Stimulated activated effector memory CD8-positive, alpha-beta T cell treated with anti-CD3 and anti-CD28 coated beads, Interleukin-12 subunit alpha, Interleukin-12 subunit beta, amount 100 ng/mL, for 72 hours (primary cell): ENCODE data around the gene CSN2.

ENCODE experiments used
- ATAC-seq: fragments of 150-1000 bp; cut with Tn5 transposase; 2 replicates; pipeline ENCODE4 v1.10.0; 2021
- DNase-seq, 2 donors: peaks; one replicate each; pipeline ENCODE4 v3.0.0; 2021 to 2022; ENCODE audit warnings: low spot score in 2 of 2
- H3K27ac Mint-ChIP-seq: one replicate; pipeline ENCODE4 v1.8.0; 2022; ENCODE audit warnings: mild to moderate bottlenecking, mixed read lengths
- H3K36me3 Mint-ChIP-seq: one replicate; pipeline ENCODE4 v1.8.0; 2022; ENCODE audit warnings: mild to moderate bottlenecking, mixed read lengths
- H3K4me1 Mint-ChIP-seq: one replicate; pipeline ENCODE4 v1.8.0; 2022; ENCODE audit warnings: mixed read lengths
- H3K4me3 Mint-ChIP-seq: one replicate; pipeline ENCODE4 v1.8.0; 2022; ENCODE audit warnings: mild to moderate bottlenecking, mixed read lengths
- H3K9me3 Mint-ChIP-seq: one replicate; pipeline ENCODE4 v1.8.0; 2022; ENCODE audit warnings: mixed read lengths

Gene CSN2

GRCh38 chr4:69965628-69966027 lies at the start of gene CSN2:
CSN2 (minus strand) TSS chr4:69965728; CDS start chr4:69960995, 4,733 bp downstream.
- Mint-ChIP-seq H3K36me3 (no peaks in the 10 kb centered on the region), H3K4me3 (no peak within 1 kb of the TSS), H3K9me3 (peaks cover 10% of the 10 kb centered on the region), H3K27ac (no peak within 1 kb of the TSS), H3K4me1 (no peaks in the 10 kb centered on the region)
- no peak for DNase-seq
- no peak for ATAC-seq

DNA sequence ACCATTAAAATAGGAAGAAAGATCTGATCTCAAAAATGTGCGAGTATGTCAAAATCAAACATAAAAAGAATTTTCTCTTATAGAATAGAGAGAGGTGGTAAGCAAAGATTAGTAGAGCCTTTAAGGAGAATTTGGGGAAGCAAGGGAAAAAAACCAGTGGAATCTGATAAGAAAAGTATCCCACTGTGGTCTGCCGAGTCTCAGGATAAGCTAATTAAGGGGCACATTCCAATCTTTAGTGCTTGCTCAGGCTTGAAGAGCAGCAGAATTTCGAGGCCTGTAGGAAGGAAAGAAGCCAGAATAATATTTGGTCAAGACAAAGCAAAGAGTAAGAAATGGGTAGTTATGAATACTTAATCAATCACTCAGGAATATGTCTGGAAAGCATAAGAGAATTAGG lies 43.2 kb upstream of the CSN2 start:
- Mint-ChIP-seq H3K36me3 (no peaks in the 10 kb centered on the region), H3K4me1 (no peaks in the 10 kb centered on the region), H3K4me3 (no peak overlapping the region), H3K9me3 (peaks cover 14% of the 10 kb centered on the region), H3K27ac (no peak overlapping the region)
- ATAC-seq (no peak), DNase-seq (no peak)

- Mint-ChIP-seq H3K27ac (no peak overlapping the region), H3K4me3 (no peak overlapping the region), H3K4me1 (no peaks in the 10 kb centered on the region), H3K9me3 (peaks cover 6% of the 10 kb centered on the region), H3K36me3 (no peaks in the 10 kb centered on the region)
- DNase-seq = no peak
- ATAC-seq = no peak
These were observed 37.0 kb upstream of the CSN2 start for GRCh38 chr4:70002507-70002906.

DNA sequence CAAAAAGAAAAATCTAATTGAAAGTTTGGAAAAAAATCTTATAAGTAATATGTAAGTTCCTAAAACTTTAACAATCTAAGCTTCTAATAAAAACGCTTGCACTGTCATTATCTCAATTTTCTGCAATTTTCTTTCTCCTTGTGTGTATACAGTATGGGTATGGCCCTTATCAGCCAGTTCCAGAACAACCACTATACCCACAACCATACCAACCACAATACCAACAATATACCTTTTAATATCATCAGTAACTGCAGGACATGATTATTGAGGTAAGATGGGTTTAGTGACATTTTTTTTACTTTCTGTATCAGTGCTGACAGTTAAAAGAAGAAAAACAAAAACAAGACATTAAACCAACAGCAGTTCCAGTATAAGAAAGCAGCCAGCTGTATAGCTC lies 35.2 kb upstream of the CSN2 start:
- Mint-ChIP-seq H3K4me1 (no peaks in the 10 kb centered on the region), H3K4me3 (no peak overlapping the region), H3K9me3 (peaks cover 6% of the 10 kb centered on the region), H3K27ac (no peak overlapping the region), H3K36me3 (no peaks in the 10 kb centered on the region)
- DNase-seq = no peak
- no peak for ATAC-seq

- Mint-ChIP-seq H3K4me1 (no peaks in the 10 kb centered on the region), H3K9me3 (peaks cover 4% of the 10 kb centered on the region), H3K27ac (no peak overlapping the region), H3K4me3 (no peak overlapping the region), H3K36me3 (no peaks in the 10 kb centered on the region)
- DNase-seq (no peak), ATAC-seq (peak; percentile 40)
These were observed 33.9 kb upstream of the CSN2 start for GRCh38 chr4:69999420-69999819.

DNA sequence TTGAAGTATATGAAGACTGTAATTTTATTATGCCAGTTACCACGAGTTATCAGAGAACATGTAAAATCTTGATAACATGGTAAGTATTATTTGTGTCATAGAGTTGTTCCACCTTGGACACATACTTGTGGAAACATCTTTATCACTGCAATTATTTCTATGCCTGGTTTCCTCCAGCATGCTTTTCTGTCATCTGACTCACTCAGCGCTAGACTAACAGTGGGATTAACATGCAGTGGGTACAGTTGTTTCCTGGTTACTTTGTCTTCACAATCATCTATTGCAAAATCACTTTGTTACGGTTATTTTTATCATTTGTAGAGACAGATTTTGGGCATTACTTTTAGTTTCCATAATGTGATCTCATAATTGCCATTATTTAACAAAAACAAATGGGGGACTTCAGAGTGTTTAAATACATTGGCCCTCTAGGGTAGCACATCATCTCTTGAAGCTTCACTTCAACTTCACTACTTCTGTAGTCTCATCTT lies 30.0 kb upstream of the CSN2 start, which contains the start of gene STATH:
STATH (plus strand) TSS at position 441 of the 491 bp plus-strand sequence. CDS start 2,472 bp downstream, outside the sequence.
- Mint-ChIP-seq H3K9me3 (peaks cover 12% of the 10 kb centered on the region), H3K4me3 (no peak within 1 kb of the TSS), H3K4me1 (no peaks in the 10 kb centered on the region), H3K27ac (no peak within 1 kb of the TSS), H3K36me3 (no peaks in the 10 kb centered on the region)
- DNase-seq (no peak), ATAC-seq (no peak)

DNA sequence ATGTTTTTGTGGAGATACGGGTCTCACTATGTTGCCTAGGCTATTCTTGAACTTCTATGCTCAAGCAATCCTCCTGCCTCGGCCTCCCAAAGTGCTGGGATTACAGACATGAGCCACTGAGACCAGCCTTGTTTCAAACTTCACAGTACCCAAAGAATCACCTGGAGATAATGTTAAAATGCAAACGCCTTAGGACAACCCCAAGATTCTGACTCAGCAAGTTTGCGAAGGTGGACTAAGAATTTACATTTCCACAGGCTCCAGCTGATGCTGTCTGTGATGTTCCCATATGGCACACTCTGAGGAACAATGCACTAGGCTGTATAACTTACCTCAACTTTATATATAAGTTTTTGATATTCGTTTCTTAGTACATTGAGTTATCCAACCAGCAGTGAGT lies 29.3 kb upstream of the CSN2 start:
- peaks cover 12% of the 10 kb centered on the region for H3K9me3 Mint-ChIP-seq
- H3K4me1 Mint-ChIP-seq = no peaks in the 10 kb centered on the region
- no peak overlapping the region for H3K4me3 Mint-ChIP-seq
- ATAC-seq (no peak), DNase-seq (no peak)
- H3K27ac Mint-ChIP-seq = no peak overlapping the region
- H3K36me3 Mint-ChIP-seq = no peaks in the 10 kb centered on the region

GRCh38 chr4:69991016-69991415 lies 25.5 kb upstream of the CSN2 start:
- ATAC-seq (no peak), DNase-seq (no peak)
- no peak overlapping the region for H3K4me3 Mint-ChIP-seq
- peaks cover 9% of the 10 kb centered on the region for H3K9me3 Mint-ChIP-seq
- H3K36me3 Mint-ChIP-seq = no peaks in the 10 kb centered on the region
- H3K4me1 Mint-ChIP-seq = no peaks in the 10 kb centered on the region
- no peak overlapping the region for H3K27ac Mint-ChIP-seq

- no peaks in the 10 kb centered on the region for H3K4me1 Mint-ChIP-seq
- DNase-seq (no peak), ATAC-seq (no peak)
- H3K36me3 Mint-ChIP-seq = no peaks in the 10 kb centered on the region
- H3K27ac Mint-ChIP-seq = no peak overlapping the region
- no peaks in the 10 kb centered on the region for H3K9me3 Mint-ChIP-seq
- no peak overlapping the region for H3K4me3 Mint-ChIP-seq
These were observed 21.1 kb upstream of the CSN2 start for GRCh38 chr4:69986663-69987062.

- H3K4me3 Mint-ChIP-seq = no peak overlapping the region
- no peaks in the 10 kb centered on the region for H3K36me3 Mint-ChIP-seq
- H3K27ac Mint-ChIP-seq = no peak overlapping the region
- H3K9me3 Mint-ChIP-seq = no peaks in the 10 kb centered on the region
- peak; percentile 21 for ATAC-seq
- DNase-seq = no peak
- no peaks in the 10 kb centered on the region for H3K4me1 Mint-ChIP-seq
These were observed 18.5 kb upstream of the CSN2 start for GRCh38 chr4:69984030-69984443.

GRCh38 chr4:69977582-69977981 lies 12.1 kb upstream of the CSN2 start:
- Mint-ChIP-seq H3K36me3 (no peaks in the 10 kb centered on the region), H3K27ac (no peak overlapping the region), H3K4me1 (no peaks in the 10 kb centered on the region), H3K4me3 (no peak overlapping the region), H3K9me3 (peaks cover 6% of the 10 kb centered on the region)
- no peak for ATAC-seq
- no peak for DNase-seq

DNA sequence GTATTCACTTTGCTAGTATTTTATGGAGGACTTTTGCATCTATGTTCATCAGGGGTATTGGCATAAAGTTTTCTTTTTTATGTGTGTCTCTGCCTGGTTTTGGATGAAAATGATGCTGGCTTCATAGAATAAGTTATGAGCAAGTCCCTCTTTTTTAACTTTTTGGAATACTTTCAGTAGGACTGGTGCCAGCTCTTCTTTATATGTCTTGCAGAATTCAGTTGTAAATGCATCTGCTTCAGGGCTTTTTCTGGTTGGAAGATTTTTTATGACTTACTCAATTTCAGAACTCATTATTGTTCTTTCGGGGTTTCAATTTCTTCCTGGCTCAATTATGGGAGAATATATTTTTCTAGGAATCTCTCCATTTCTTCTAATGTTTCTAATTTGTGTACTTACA lies 9.1 kb upstream of the CSN2 start:
- Mint-ChIP-seq H3K27ac (no peak overlapping the region), H3K4me1 (no peaks in the 10 kb centered on the region), H3K36me3 (no peaks in the 10 kb centered on the region), H3K9me3 (peaks cover 6% of the 10 kb centered on the region), H3K4me3 (no peak overlapping the region)
- DNase-seq (no peak), ATAC-seq (no peak)

DNA sequence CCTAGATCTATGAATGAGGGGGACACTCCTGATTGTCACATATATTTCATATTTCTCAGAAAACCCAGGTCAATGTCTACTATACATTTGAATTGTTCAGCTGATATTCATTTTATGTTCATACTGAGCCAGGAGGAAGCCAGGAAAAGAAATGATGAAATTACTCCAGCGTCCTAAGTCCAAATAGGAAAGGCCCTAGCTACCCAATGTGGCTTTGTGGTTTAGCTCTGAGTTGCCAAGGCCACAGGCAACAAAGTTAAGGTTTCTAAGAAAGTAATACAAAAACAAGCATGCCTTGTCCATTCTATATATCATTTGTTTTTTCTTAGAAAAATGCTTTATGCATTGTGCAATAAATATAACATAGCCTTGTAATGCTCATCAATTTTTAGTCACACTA lies 4.5 kb upstream of the CSN2 start:
- no peaks in the 10 kb centered on the region for H3K4me1 Mint-ChIP-seq
- H3K27ac Mint-ChIP-seq = no peak overlapping the region
- H3K36me3 Mint-ChIP-seq = no peaks in the 10 kb centered on the region
- H3K9me3 Mint-ChIP-seq = peaks cover 8% of the 10 kb centered on the region
- no peak for ATAC-seq
- no peak overlapping the region for H3K4me3 Mint-ChIP-seq
- DNase-seq = no peak

GRCh38 chr4:69957209-69957608 lies 8.3 kb downstream of the CSN2 start:
- Mint-ChIP-seq H3K36me3 (no peaks in the 10 kb centered on the region), H3K27ac (no peak overlapping the region), H3K4me3 (no peak overlapping the region), H3K9me3 (peaks cover 6% of the 10 kb centered on the region), H3K4me1 (no peaks in the 10 kb centered on the region)
- ATAC-seq (no peak), DNase-seq (no peak)

DNA sequence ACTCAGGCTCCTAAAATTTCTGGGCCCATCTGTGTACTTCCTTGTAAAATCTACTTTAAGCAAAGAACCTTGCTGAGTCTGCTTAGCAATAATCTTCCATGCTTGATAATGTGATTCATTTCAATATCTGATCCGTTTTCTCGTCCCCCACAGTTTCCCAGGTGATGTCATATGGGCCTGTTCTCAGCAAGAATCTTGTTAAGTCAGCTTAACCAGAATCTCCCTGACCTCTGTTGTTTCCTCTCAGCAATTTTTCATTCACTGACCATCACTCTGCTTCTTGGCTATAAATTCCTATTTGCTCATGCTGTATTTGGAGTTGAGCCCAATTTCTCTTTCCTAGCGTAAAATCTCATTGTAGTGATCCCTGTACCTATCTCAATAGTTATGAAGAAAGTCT lies 13.9 kb downstream of the CSN2 start:
- Mint-ChIP-seq H3K27ac (no peak overlapping the region), H3K36me3 (no peaks in the 10 kb centered on the region), H3K9me3 (peaks cover 14% of the 10 kb centered on the region), H3K4me1 (no peaks in the 10 kb centered on the region), H3K4me3 (no peak overlapping the region)
- DNase-seq = no peak
- ATAC-seq = no peak

- H3K36me3 Mint-ChIP-seq = no peaks in the 10 kb centered on the region
- DNase-seq = no peak
- peaks cover 3% of the 10 kb centered on the region for H3K9me3 Mint-ChIP-seq
- no peak for ATAC-seq
- H3K4me3 Mint-ChIP-seq = no peak overlapping the region
- no peaks in the 10 kb centered on the region for H3K4me1 Mint-ChIP-seq
- H3K27ac Mint-ChIP-seq = no peak overlapping the region
These were observed 29.0 kb downstream of the CSN2 start for GRCh38 chr4:69936566-69936965.

- Mint-ChIP-seq H3K36me3 (no peaks in the 10 kb centered on the region), H3K4me1 (no peaks in the 10 kb centered on the region), H3K27ac (no peak overlapping the region), H3K4me3 (no peak overlapping the region), H3K9me3 (peaks cover 3% of the 10 kb centered on the region)
- DNase-seq = no peak
- no peak for ATAC-seq
These were observed 31.4 kb downstream of the CSN2 start for GRCh38 chr4:69934150-69934549.
